Hepatocyte (in vitro differentiated cells): ENCODE data around the gene PRPF38B. TPM values are rescaled to one million over a fixed set of nuclear protein-coding genes. Genes with fewer than 3 reads are reported as not detected.

Source experiments
- DNase-seq: peaks from one replicate; pipeline ENCODE4 v3.0.0-alpha.2; 2016; ENCODE audit warnings: low spot score
- H2AFZ ChIP-seq: fragments of 200-600 bp; sonication (generic); 2 replicates; pipeline ENCODE4 v1.6.0; 2016; ENCODE audit warnings: antibody characterized with exemption, mild to moderate bottlenecking
- H3K27ac ChIP-seq: fragments of 200-600 bp; sonication (generic); 2 replicates; pipeline ENCODE4 v1.5.1; 2016; ENCODE audit warnings: mild to moderate bottlenecking
- H3K27me3 ChIP-seq: fragments of 200-600 bp; sonication (generic); 2 replicates; pipeline ENCODE4 v1.6.1; 2016
- H3K36me3 ChIP-seq: fragments of 200-600 bp; sonication (generic); replicated peaks from 2 replicates; pipeline ENCODE4 v1.5.1; 2016; ENCODE audit warnings: low read depth; ENCODE audit not compliant: insufficient read depth
- H3K4me1 ChIP-seq: fragments of 200-600 bp; sonication (generic); 2 replicates; pipeline ENCODE4 v1.5.1; 2016; ENCODE audit warnings: mild to moderate bottlenecking, moderate library complexity; ENCODE audit not compliant: insufficient read depth
- H3K4me2 ChIP-seq: fragments of 200-600 bp; sonication (generic); 2 replicates; pipeline ENCODE4 v1.6.0; 2016
- H3K4me3 ChIP-seq: fragments of 200-600 bp; sonication (generic); 2 replicates; pipeline ENCODE4 v1.5.1; 2016; ENCODE audit warnings: mild to moderate bottlenecking
- H3K79me2 ChIP-seq: fragments of 200-600 bp; sonication (generic); 2 replicates; pipeline ENCODE4 v1.6.0; 2017; ENCODE audit warnings: mild to moderate bottlenecking
- H3K9me2 ChIP-seq: fragments of 200-600 bp; sonication (generic); replicated peaks from 2 replicates; pipeline ENCODE4 v1.6.0; 2017; ENCODE audit warnings: mild to moderate bottlenecking; ENCODE audit not compliant: insufficient read depth
- H3K9me3 ChIP-seq: fragments of 200-600 bp; sonication (generic); 2 replicates; pipeline ENCODE4 v1.5.1; 2016; ENCODE audit warnings: low read depth, mild to moderate bottlenecking
- H4K20me1 ChIP-seq: fragments of 200-600 bp; sonication (generic); 2 replicates; pipeline ENCODE4 v1.6.0; 2016; ENCODE audit warnings: mild to moderate bottlenecking; ENCODE audit not compliant: insufficient read depth, poor library complexity, severe bottlenecking
- CTCF ChIP-seq: fragments of 200-600 bp; sonication (generic); IDR thresholded peaks from 2 replicates; pipeline ENCODE4 v1.5.1; 2016; ENCODE audit warnings: antibody characterized with exemption, mild to moderate bottlenecking; ENCODE audit not compliant: poor library complexity
- EZH2 ChIP-seq: fragments of 200-600 bp; sonication (generic); IDR thresholded peaks from 2 replicates; pipeline ENCODE4 v1.6.1; 2016; ENCODE audit warnings: antibody characterized with exemption, mild to moderate bottlenecking, borderline replicate concordance
- EZH2phosphoT487 ChIP-seq: fragments of 200-600 bp; sonication (generic); IDR thresholded peaks from one replicate; pipeline ENCODE4 v1.6.1; 2018; ENCODE audit warnings: antibody characterized with exemption, mild to moderate bottlenecking, low read depth, moderate library complexity; ENCODE audit not compliant: unreplicated experiment, severe bottlenecking
- WGBS: methylation state at CpG from one replicate; pipeline ENCODE4 v1.1.6; 2016; ENCODE audit warnings: low lambda C conversion rate; ENCODE audit errors: missing lambda C conversion rate; 5-methylcytosine and 5-hydroxymethylcytosine counted together
- polyA plus RNA-seq: library from polyadenylated mRNA; unstranded; fragments of >200 nt; fragmentation: Nextera tagmentation; extraction: Ambion mirVana; gene quantifications from 2 replicates; pipeline ENCODE4 v1.2.1, GENCODE V29; 2016
- total RNA-seq: library from RNA; depleted of rRNA; stranded (reverse); fragments of >200 nt; gene quantifications from 2 replicates; pipeline ENCODE4 v1.2.3, GENCODE V29; 2014

Gene PRPF38B
- total and polyA plus RNA-seq, 2 experiments from 2014 or later: 26.1 to 30.1 TPM

GRCh38 chr1:108749081-108749480 lies 57.0 kb downstream of the PRPF38B start:
- Histone ChIP-seq H3K27ac (no peak overlapping the region), H3K4me1 (peaks cover 7% of the 10 kb centered on the region), H3K27me3 (no peaks in the 10 kb centered on the region), H3K4me2 (no peak overlapping the region), H3K79me2 (peaks cover 31% of the 10 kb centered on the region), H4K20me1 (peaks cover 4% of the 10 kb centered on the region), H3K9me3 (no peaks in the 10 kb centered on the region), H2AFZ (no peak overlapping the region), H3K36me3 (no peaks in the 10 kb centered on the region), H3K4me3 (no peak overlapping the region), H3K9me2 (no peaks in the 10 kb centered on the region)
- TF ChIP-seq CTCF (no peak), EZH2phosphoT487 (no peak), EZH2 (no peak)
- no peak for DNase-seq
- 96% methylated on average over 4 of the region's 4 CpGs for WGBS

- no peaks in the 10 kb centered on the region for H3K9me3 ChIP-seq
- 93% methylated on average over 1 of the region's 1 CpG for WGBS
- peaks cover 4% of the 10 kb centered on the region for H4K20me1 ChIP-seq
- TF ChIP-seq EZH2 (no peak), EZH2phosphoT487 (no peak), CTCF (no peak)
- H3K4me3 ChIP-seq: no peak overlapping the region
- no peak for DNase-seq
- no peak overlapping the region for H3K27ac ChIP-seq
- no peaks in the 10 kb centered on the region for H3K36me3 ChIP-seq
- peaks cover 31% of the 10 kb centered on the region for H3K79me2 ChIP-seq
- H2AFZ ChIP-seq: no peak overlapping the region
- no peak overlapping the region for H3K4me2 ChIP-seq
- no peaks in the 10 kb centered on the region for H3K27me3 ChIP-seq
- H3K9me2 ChIP-seq: no peaks in the 10 kb centered on the region
- H3K4me1 ChIP-seq: peaks cover 7% of the 10 kb centered on the region
These were observed 58.5 kb downstream of the PRPF38B start for GRCh38 chr1:108750476-108751181.

Other genes starting within 250 kb of the PRPF38B start
- not detected in 2 replicates for gene NBPF6, start 242.0 kb upstream of the PRPF38B start, total RNA-seq
- not detected in 2 replicates for gene NBPF6, start 242.0 kb upstream of the PRPF38B start, polyA plus RNA-seq
- 16.0 and 16.1 TPM in 2 replicates for gene EEIG2, start 132.2 kb upstream of the PRPF38B start, total RNA-seq
- 3.6 and 5.1 TPM in 2 replicates for gene EEIG2, start 132.2 kb upstream of the PRPF38B start, polyA plus RNA-seq
- gene HENMT1, start 31.2 kb upstream of the PRPF38B start, total RNA-seq: 4.4 and 4.7 TPM in 2 replicates
- gene HENMT1, start 31.2 kb upstream of the PRPF38B start, polyA plus RNA-seq: 3.0 and 3.8 TPM in 2 replicates
- gene FNDC7, start 20.6 kb downstream of the PRPF38B start, total RNA-seq: not detected in 2 replicates
- gene FNDC7, start 20.6 kb downstream of the PRPF38B start, polyA plus RNA-seq: not detected in 2 replicates
- 55.7 and 77.5 TPM in 2 replicates for gene STXBP3, start 54.4 kb downstream of the PRPF38B start, total RNA-seq
- 25.0 and 35.2 TPM in 2 replicates for gene STXBP3, start 54.4 kb downstream of the PRPF38B start, polyA plus RNA-seq
- gene AKNAD1, start 164.8 kb downstream of the PRPF38B start, total RNA-seq: 0.20 and 0.80 TPM in 2 replicates
- gene AKNAD1, start 164.8 kb downstream of the PRPF38B start, polyA plus RNA-seq: not detected in 2 replicates
- 12.8 and 21.6 TPM in 2 replicates for gene GPSM2, start 184.7 kb downstream of the PRPF38B start, total RNA-seq
- gene GPSM2, start 184.7 kb downstream of the PRPF38B start, polyA plus RNA-seq: 7.2 and 7.3 TPM in 2 replicates